HG03175 (cell line): Measurements from ENCODE around the gene VAV2.

Experiments used
- ATAC-seq: cut with Tn5 transposase; IDR thresholded peaks from one replicate; pipeline ENCODE4 v1.9.1; 2021; ENCODE audit warnings: mild to moderate bottlenecking, moderate library complexity; ENCODE audit not compliant: unreplicated experiment

The VAV2 gene

GRCh38 chr9:133981589-133981957 lies 10.6 kb downstream of the VAV2 start:
- ATAC-seq, result no peak

GRCh38 chr9:133980864-133981588 lies 11.1 kb downstream of the VAV2 start:
- no peak for ATAC-seq

- no peak for ATAC-seq
Observed at GRCh38 chr9:133979921-133980863, 11.9 kb downstream of the VAV2 start.

- ATAC-seq, result no peak
Observed at GRCh38 chr9:133979273-133979920, 12.7 kb downstream of the VAV2 start.

- no peak for ATAC-seq
Observed at GRCh38 chr9:133978899-133979272, 13.2 kb downstream of the VAV2 start.

- no peak for ATAC-seq
Observed at GRCh38 chr9:133978226-133978898, 13.8 kb downstream of the VAV2 start.

- no peak for ATAC-seq
Observed at GRCh38 chr9:133977421-133978201, 14.5 kb downstream of the VAV2 start.

- no peak for ATAC-seq
Observed at GRCh38 chr9:133976887-133977286, 15.2 kb downstream of the VAV2 start.

GRCh38 chr9:133976191-133976861 lies 15.8 kb downstream of the VAV2 start:
- no peak for ATAC-seq

- no peak for ATAC-seq
Observed at GRCh38 chr9:133975511-133975910, 16.6 kb downstream of the VAV2 start.

GRCh38 chr9:133974631-133975341 lies 17.3 kb downstream of the VAV2 start:
- ATAC-seq, result no peak

GRCh38 chr9:133973791-133974630 lies 18.1 kb downstream of the VAV2 start:
- ATAC-seq, result no peak

GRCh38 chr9:133973111-133973790 lies 18.9 kb downstream of the VAV2 start:
- no peak for ATAC-seq

- no peak for ATAC-seq
Observed at GRCh38 chr9:133971981-133972941, 19.9 kb downstream of the VAV2 start.

GRCh38 chr9:133971121-133971951 lies 20.8 kb downstream of the VAV2 start:
- ATAC-seq, result no peak
